Activated CD8-positive, alpha-beta T cell treated with anti-CD3 and anti-CD28 coated beads for 36 hours (primary cell): ENCODE measurements around the gene SCLT1. TPM values are rescaled to one million over a fixed set of nuclear protein-coding genes. Genes with fewer than 3 reads are reported as not detected.
"Not testable (repeated sequence)": the region's sequence is repeated elsewhere in the genome, so short reads cannot be mapped to it uniquely, and the experiment has no call there.

ENCODE experiments used
- ATAC-seq: fragments of 200-7000 bp; cut with Tn5 transposase; one replicate; pipeline ENCODE4 v1.10.0; 2021; ENCODE audit warnings: mild to moderate bottlenecking, moderate library complexity
- CTCF ChIA-PET: fragments of 350-600 bp; sonication (Branson Sonifier 250); formaldehyde crosslinking; loops from one replicate; lab custom pipeline; 2021; ENCODE audit warnings: antibody characterized with exemption; lab: Charles Lee
- POLR2A ChIA-PET: fragments of 350-600 bp; sonication (Branson Sonifier 250); formaldehyde crosslinking; loops from one replicate; lab custom pipeline; 2021; ENCODE audit warnings: antibody characterized with exemption; lab: Charles Lee
- DNase-seq: peaks from one replicate; pipeline ENCODE4 v3.0.0-alpha.2; 2020
- H3K27ac Mint-ChIP-seq: one replicate; pipeline ENCODE4 v1.8.0; 2021; ENCODE audit warnings: mild to moderate bottlenecking, mixed read lengths
- H3K27me3 Mint-ChIP-seq: one replicate; pipeline ENCODE4 v1.8.0; 2021; ENCODE audit warnings: mixed read lengths
- H3K36me3 Mint-ChIP-seq: one replicate; pipeline ENCODE4 v1.8.0; 2021; ENCODE audit warnings: low read depth, mixed read lengths
- H3K4me1 Mint-ChIP-seq: one replicate; pipeline ENCODE4 v1.8.0; 2021; ENCODE audit warnings: low read depth, mixed read lengths
- H3K4me3 Mint-ChIP-seq: one replicate; pipeline ENCODE4 v1.8.0; 2021; ENCODE audit warnings: mild to moderate bottlenecking, moderate library complexity, mixed read lengths
- H3K9me3 Mint-ChIP-seq: one replicate; pipeline ENCODE4 v1.8.0; 2021; ENCODE audit warnings: mixed read lengths
- intact Hi-C: fragments of 100-400 bp; cut with micrococcal nuclease; formaldehyde crosslinking; loops from one replicate; pipeline ENCODE4 v1.10.0; 2022
- total RNA-seq, 2 experiments: library from RNA; stranded (reverse); gene quantifications; one replicate each; pipeline ENCODE4 v1.2.3, GENCODE V29; 2021
- TF ChIP-seq, protein P1 (sequence below): fragments of 200-600 bp; IDR thresholded peaks from one replicate; pipeline ENCODE4 v1.8.0; 2022; ENCODE audit warnings: antibody characterized with exemption, mild to moderate bottlenecking

The SCLT1 gene
- total RNA-seq, 2 experiments from 2014 or later = 18.5 to 19.7 TPM

DNA sequence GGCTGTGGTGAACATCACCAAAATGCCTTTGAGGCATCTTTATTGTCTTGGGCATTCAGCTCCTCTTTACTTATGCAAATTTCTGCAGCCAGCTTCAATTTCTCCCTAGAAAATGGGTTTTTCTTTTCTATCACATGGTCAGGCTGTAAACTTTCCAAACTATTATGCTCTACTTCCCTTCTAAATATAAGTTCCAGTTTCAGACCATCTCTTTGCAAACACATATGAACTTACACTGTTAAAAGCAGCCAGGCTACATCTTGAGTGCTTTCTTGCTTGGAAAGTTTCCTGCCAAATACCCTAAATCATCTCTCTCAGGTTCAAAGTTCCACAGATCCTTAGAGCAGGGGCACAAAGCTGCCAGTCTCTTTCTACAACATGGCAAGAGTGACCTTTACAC lies 13.2 kb downstream of the SCLT1 start:
- peaks cover 10% of the 10 kb centered on the region for H3K9me3 Mint-ChIP-seq
- H3K4me3 Mint-ChIP-seq = no peak overlapping the region
- peaks cover 11% of the 10 kb centered on the region for H3K4me1 Mint-ChIP-seq
- ATAC-seq (no peak), DNase-seq (no peak)
- H3K27ac Mint-ChIP-seq = no peak overlapping the region
- no peaks in the 10 kb centered on the region for H3K27me3 Mint-ChIP-seq
- peaks cover 58% of the 10 kb centered on the region for H3K36me3 Mint-ChIP-seq
- POLR2A ChIA-PET = no interaction called here
- intact Hi-C loops = no loop called here
- TF ChIP-seq, protein P1, sequence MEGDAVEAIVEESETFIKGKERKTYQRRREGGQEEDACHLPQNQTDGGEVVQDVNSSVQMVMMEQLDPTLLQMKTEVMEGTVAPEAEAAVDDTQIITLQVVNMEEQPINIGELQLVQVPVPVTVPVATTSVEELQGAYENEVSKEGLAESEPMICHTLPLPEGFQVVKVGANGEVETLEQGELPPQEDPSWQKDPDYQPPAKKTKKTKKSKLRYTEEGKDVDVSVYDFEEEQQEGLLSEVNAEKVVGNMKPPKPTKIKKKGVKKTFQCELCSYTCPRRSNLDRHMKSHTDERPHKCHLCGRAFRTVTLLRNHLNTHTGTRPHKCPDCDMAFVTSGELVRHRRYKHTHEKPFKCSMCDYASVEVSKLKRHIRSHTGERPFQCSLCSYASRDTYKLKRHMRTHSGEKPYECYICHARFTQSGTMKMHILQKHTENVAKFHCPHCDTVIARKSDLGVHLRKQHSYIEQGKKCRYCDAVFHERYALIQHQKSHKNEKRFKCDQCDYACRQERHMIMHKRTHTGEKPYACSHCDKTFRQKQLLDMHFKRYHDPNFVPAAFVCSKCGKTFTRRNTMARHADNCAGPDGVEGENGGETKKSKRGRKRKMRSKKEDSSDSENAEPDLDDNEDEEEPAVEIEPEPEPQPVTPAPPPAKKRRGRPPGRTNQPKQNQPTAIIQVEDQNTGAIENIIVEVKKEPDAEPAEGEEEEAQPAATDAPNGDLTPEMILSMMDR = no peak
- CTCF ChIA-PET = no interaction called here

DNA sequence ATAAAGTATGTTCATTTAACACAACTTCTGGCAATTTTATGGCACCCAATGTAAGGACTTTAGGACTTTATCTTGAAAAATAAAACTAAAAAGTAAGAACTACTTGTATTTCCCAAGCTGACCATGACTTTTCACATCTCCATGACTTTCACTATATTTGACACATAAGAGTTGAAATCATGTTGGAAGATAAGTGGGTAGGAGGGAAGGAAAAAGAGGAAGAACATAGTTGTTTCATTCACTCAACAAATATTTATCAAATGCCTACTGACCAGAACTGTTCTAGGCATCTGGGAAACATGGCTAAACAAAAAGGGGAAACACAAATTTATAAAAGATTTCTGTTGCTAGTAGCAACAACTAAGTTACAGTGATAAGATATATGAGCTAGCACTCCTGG lies 16.0 kb downstream of the SCLT1 start:
- Mint-ChIP-seq H3K36me3 (peaks cover 74% of the 10 kb centered on the region), H3K27me3 (no peaks in the 10 kb centered on the region), H3K27ac (no peak overlapping the region), H3K4me1 (peaks cover under 1% of the 10 kb centered on the region), H3K9me3 (peaks cover 18% of the 10 kb centered on the region), H3K4me3 (no peak overlapping the region)
- DNase-seq (no peak), ATAC-seq (no peak)
- intact Hi-C loops = no loop called here
- ChIA-PET CTCF (interaction anchor here (1.3 kb wide), 1 partner anchor 214 kb away, joined by 3 read pairs; no protein-coding TSS in a partner anchor), POLR2A (no interaction called here)
- TF ChIP-seq, protein P1 = no peak

DNA sequence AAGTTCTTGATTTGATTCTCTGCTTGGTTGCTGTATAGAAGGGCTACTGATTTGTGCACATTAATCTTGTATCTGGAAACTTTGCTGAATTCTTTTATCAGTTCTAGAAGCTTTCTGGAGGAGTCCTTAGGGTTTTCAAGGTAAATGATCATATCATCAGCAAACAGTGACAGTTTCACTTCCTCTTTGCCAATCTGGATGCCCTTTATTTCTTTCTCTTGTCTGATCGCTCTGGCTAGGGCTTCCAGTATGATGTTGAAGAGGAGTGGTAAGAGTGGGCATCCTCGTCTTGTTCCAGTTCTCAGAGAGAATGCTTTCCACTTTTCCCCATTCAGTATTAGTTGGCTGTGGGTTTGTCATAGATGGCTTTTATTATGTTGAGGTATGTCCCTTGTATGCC lies 23.8 kb downstream of the SCLT1 start:
- POLR2A ChIA-PET, DNase-seq, H3K4me3 Mint-ChIP-seq, intact Hi-C loops, ATAC-seq, CTCF ChIA-PET, H3K4me1 Mint-ChIP-seq, H3K27ac Mint-ChIP-seq, H3K27me3 Mint-ChIP-seq: not testable (repeated sequence)
- H3K9me3 Mint-ChIP-seq = peaks cover 46% of the 10 kb centered on the region
- H3K36me3 Mint-ChIP-seq = peaks cover 46% of the 10 kb centered on the region

DNA sequence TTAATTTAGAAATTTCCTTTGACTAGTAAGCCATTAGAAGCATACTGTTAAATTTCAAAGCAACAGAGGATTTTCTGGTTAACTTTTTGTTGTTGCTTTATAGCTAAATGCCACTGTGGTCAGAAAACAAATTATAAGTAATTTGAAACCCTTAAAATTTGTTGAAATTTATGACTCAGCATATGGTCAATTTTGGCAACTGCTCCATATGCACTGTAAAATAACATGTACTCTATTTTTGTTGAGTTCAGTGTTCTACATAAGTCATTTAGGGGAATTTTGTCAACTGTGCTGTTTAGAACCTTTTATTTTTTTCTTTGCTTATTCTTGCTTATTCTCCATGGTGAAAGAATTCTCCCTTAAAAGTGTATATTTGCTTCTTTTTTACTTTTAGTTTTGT lies 28.6 kb downstream of the SCLT1 start:
- no peak for ATAC-seq
- Mint-ChIP-seq H3K27ac (no peak overlapping the region), H3K36me3 (peaks cover 54% of the 10 kb centered on the region), H3K9me3 (peaks cover 60% of the 10 kb centered on the region), H3K27me3 (no peaks in the 10 kb centered on the region), H3K4me1 (no peaks in the 10 kb centered on the region), H3K4me3 (no peak overlapping the region)
- no peak for DNase-seq
- ChIA-PET CTCF (no interaction called here), POLR2A (no interaction called here)
- intact Hi-C loops = no loop called here
- TF ChIP-seq, protein P1 = no peak

DNA sequence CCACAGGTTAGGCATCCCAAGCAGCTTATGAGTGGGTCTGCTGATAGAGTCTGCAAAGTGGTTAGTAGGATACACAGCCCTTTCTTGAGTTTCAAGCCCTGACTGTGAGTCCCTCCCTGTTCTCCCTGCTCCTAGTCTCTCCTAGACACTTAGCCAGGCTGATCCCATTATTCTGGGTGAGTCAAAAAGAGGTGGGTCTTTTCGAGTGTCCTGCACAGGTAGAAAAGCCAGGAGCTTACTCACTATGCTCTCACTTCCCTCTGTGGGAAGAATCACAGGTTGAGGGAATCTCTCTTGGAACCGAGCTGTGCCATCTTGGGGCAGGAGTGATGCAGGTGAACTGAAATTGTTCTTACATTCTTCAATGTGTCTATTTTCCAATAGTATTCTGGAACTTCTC lies 29.7 kb downstream of the SCLT1 start:
- POLR2A ChIA-PET = interaction anchor here (1.3 kb wide), 1 partner anchor 29 kb away, joined by 3 read pairs; the partner anchor contains the start of gene SCLT1
- TF ChIP-seq, protein P1 = no peak
- intact Hi-C loops = no loop called here
- peaks cover 56% of the 10 kb centered on the region for H3K36me3 Mint-ChIP-seq
- no peaks in the 10 kb centered on the region for H3K27me3 Mint-ChIP-seq
- H3K4me3 Mint-ChIP-seq = no peak overlapping the region
- DNase-seq (no peak), ATAC-seq (no peak)
- H3K4me1 Mint-ChIP-seq = no peaks in the 10 kb centered on the region
- H3K9me3 Mint-ChIP-seq = peaks cover 59% of the 10 kb centered on the region
- CTCF ChIA-PET = no interaction called here
- no peak overlapping the region for H3K27ac Mint-ChIP-seq
